GM21381 (cell line): ENCODE data around the gene CCDC88A.
"Not testable (repeated sequence)": the region's sequence is repeated elsewhere in the genome, so short reads cannot be mapped to it uniquely, and the experiment has no call there.

ENCODE experiments used
- ATAC-seq: cut with Tn5 transposase; IDR thresholded peaks from one replicate; pipeline ENCODE4 v1.9.1; 2021; ENCODE audit warnings: mild to moderate bottlenecking, moderate library complexity; ENCODE audit not compliant: unreplicated experiment

The CCDC88A gene

GRCh38 chr2:55311444-55311870 lies 108.2 kb downstream of the CCDC88A start:
- peak; percentile 94 for ATAC-seq

DNA sequence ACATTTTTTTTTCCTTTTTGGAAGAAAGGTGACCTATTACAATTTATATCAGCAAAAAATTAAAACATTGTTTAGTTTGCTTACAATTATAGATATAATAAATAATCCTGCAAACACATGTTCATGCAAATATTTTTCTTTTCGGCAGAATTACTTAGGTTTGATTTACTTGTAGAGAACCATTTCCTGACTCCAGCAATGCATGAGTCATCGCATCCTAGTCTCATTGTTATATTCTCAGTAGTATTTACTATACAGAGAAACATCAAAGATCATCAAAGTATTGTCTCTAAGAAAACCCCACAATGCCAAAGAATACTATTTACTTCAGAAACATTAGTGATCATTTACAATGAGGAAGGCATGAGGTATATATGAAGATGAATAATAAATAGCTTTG lies 110.2 kb downstream of the CCDC88A start:
- ATAC-seq, result no peak

DNA sequence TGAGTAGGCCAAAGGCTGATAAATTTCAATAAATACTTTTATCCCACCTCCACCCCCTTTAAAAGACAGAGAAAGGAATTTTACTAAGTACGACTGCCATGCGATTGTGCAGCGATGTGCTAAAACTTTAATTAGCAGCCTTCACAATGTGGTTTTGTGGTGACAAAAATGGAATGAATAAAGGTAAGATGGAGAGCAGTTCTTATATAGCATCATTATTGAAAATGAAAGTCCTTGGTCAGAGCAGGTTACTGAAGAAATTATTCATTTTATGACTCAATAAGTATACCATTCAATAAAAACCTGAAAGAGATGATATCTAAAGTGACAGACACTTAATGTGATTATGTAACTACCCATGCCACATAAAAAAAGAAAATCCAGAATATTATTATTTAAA lies 117.4 kb downstream of the CCDC88A start:
- peak; percentile 90 for ATAC-seq

GRCh38 chr2:55301277-55301676 lies 118.4 kb downstream of the CCDC88A start:
- ATAC-seq, result no peak

DNA sequence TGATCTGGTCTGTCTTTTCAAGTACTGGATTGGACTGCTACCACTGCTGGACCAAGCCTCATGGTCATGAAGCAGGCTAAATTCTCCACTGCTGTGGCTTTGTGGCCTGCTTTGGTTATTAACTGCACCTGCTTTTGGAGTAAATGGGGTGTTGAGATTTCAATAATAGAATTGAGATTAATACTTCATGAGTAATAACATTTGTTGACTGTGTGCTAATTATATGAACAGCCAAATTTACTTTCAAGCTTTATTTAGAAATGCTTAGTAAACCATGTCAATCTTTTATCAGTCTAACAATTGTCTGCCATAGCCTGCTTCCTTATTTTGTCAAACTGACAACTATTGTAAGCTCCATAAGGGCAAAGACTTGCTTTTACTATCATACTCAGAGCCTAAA lies 123.3 kb downstream of the CCDC88A start:
- peak; percentile 42 for ATAC-seq

- ATAC-seq, result no peak
Observed at GRCh38 chr2:55283083-55283482, 136.6 kb downstream of the CCDC88A start.

DNA sequence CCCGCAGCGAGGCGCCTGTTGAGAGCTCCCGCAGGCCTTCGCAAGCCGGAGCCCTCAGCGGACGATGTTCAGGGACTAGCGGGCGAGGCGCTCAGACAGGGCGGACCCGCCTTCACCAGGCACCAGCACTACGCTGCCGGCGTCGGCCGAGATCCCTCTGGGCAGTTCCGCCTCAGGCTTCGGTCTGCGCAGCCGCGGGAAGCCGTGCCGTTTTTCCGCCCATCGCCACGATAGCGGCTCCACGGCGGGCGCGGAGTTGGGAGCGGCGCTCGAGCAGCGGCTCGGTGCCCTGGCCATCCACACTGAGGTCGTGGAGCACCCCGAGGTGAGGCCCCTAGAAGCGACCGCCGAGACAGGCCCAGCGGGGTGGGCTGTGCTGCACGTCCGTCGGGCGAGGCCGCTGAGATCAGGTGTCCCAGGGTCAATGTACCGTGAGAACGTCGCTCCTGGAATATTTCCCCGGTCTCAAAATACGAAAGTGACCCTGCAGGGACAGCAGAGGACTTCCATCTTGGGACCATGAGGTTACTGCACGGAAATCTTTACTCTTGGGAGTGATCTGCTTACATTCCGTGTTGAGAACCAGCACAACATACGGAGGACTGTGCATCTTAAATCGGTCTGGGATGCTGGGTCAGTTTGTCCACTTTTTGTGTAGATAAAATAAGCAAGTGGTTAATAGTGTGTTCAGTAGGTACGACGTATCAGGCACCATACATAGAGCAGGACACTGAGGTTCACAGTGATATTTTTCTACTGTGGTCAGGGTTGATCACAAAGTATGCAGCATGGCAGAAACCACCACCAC lies 137.3 kb downstream of the CCDC88A start:
- ATAC-seq, result peak; percentile 99

DNA sequence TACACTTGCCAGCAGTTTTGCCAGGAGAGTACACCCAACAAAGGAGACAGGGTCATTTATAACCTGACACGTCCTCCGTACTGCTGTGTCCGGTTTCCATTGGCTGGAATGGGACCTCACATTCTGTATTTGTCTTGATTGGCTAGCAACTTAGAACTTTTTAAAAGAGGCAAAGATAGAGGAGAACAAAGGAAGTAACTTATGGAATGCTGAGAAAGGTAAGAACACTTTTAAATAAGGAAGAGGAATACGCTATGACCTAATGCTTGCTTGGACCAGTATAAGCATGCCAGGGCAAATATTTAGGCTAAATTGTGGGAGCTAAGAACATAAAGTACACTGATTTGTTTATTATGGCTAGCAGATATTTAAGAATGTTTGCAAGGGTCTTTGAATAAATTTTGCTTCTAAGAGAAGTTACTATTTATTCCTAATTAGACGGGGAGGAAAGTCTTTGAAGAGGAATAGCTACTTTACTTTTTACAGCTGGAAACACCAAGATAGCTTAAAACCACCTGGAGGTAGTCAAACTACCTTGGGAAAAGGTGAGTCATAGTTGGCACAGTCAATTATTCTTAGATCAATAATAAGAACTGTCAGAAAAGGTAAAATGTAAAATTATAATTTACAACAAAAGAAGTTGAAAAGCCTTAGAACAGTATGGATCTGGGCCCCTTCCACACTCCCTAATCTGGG lies 138.7 kb downstream of the CCDC88A start:
- ATAC-seq, result not testable (repeated sequence)

DNA sequence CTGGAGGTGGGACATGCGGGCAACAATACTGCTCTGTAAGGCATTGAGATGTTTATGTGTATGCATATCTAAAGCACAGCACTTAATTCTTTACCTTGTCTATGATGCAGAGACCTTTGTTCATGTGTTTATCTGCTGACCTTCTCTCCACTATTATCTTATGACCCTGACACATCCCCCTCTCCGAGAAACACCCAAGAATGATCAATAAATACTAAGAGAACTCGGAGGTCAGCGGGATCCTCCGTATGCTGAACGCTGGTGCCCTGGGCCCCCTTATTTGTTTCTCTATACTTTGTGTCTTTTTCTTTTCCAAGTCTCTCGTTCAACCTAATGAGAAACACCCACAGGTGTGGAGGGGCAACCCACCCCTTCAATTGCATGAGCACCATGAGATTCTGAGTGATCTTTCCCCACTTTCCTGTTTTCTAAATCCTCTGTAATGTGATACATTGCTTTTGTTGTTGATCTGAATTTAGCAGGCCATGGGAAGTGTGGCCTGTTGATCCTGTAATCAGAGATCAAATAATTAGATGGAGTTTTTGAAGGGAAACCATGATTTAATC lies 139.7 kb downstream of the CCDC88A start:
- not testable (repeated sequence) for ATAC-seq

DNA sequence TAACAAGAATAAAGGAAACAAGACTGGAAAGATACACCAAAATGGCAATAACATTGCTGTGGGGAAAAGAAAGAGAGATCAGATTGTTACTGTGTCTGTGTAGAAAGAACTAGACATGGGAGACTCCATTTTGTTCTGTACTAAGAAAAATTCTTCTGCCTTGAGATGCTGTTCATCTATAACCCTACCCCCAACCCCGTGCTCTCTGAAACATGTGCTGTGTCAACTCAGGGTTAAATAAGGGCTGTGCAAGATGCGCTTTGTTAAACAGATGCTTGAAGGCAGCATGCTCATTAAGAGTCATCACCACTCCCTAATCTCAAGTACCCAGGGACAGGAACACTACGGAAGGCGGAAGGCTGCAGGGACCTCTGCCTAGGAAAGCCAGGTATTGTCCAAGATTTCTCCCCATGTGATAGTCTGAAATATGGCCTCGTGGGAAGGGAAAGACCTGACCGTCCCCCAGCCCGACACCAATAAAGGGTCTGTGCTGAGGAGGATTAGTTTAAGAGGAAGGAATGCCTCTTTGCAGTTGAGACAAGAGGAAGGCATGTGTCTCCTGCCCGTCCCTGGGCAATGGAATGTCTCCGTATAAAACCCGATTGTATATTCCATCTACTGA lies 140.3 kb downstream of the CCDC88A start:
- ATAC-seq, result not testable (repeated sequence)

GRCh38 chr2:55277310-55277709 lies 142.3 kb downstream of the CCDC88A start:
- no peak for ATAC-seq

DNA sequence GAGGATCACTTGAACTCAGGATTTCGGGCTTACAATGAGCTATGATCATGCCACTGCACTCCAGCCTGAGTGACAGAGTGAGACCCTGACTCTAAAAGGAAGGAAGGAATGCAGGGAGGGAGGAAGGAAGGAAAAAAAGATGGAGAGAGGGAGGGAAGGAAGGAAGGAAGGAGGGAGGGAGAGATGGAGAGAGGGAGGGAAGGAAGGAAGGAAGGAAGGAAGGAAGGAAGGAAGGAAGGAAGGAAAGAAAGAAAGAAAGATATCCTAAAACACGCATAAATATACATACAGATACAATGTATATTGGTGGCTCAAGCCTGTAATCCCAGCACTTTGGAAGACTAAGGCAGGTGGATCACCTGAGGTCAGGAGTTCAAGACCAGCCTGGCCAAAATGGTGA lies 145.3 kb downstream of the CCDC88A start:
- not testable (repeated sequence) for ATAC-seq

DNA sequence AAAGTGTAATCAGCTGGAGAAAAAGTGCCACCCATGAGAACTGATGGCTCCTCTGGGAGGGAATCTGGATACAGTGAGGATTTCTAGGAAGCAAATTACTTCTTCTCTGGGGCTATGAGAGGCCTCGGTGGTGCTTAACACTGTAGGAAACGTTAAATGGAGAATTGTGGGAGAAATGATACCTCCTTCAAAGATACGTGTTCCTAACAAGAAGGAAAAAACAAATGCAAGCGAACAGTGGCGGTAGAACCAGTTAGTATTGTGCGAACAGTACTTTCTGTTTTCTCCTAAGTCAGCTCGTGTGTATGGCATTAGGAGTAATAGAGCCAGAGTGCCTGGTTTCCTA lies 150.0 kb downstream of the CCDC88A start:
- ATAC-seq, result no peak

DNA sequence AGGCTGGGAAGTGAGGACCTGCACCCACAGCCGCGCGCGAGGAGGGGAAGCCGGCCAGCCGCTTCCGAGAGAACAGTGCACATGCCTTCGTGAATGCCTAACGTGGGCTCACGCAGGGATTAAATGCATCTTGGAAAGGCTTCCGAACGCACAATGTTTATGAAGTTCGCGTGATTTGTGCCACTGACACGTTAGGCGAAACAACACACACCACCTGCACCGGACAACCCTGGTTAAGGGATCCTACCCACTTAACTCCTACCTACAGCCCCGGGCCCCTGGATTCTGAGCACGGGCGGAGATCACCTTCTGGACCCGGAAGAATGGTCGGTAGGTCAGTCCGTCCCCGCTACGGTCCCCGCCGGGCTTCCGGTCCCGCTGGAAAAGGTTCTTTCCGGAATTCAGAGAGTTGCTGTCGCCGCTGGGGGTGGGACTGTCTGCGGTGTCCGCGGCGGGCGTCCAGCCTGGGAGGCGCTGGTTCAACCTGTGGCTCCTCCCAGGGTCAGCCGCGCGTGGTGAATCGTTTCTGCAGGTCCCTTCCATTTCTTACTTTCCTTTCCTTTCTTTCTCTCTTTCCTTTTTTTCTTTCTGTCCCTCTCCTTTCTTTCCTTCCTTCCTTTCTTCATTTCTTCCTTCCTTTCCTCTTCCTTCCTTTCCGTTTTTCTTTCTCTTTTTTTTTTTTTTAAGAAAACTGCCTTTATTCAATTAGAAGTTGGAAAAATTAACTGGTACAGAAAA lies 150.6 kb downstream of the CCDC88A start, which contains the start of gene MTIF2:
TSS of gene MTIF2 (minus strand) at position 325 of the 738 bp plus-strand sequence. CDS start 5,373 bp downstream, outside the sequence.
- peak; percentile 99 for ATAC-seq

- no peak for ATAC-seq
Observed at GRCh38 chr2:55268288-55268906, 151.3 kb downstream of the CCDC88A start.

GRCh38 chr2:55259586-55259985 lies 160.1 kb downstream of the CCDC88A start:
- ATAC-seq, result not testable (repeated sequence)

GRCh38 chr2:55252832-55253231 lies 166.8 kb downstream of the CCDC88A start:
- ATAC-seq, result no peak

GRCh38 chr2:55247025-55247424 lies 172.6 kb downstream of the CCDC88A start:
- ATAC-seq, result no peak

DNA sequence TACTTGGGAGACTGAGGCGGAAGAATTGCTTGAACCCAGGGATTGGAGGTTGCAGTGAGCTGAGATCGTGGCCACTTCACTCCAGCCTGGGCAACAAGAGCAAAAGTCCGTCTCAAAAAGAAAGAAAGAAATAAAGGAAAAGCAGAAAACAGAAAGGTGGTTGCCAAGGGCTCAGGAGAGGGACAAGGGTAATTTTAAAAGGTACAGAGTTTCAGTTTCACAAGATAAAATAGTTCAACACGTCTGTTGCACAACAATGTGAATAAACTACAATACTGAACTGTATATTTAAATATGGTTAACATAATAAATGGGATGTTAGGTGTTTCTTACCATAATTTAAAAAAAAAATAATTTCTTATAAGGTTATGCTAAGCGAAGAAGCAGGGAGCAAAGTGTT lies 174.2 kb downstream of the CCDC88A start:
- ATAC-seq, result no peak

DNA sequence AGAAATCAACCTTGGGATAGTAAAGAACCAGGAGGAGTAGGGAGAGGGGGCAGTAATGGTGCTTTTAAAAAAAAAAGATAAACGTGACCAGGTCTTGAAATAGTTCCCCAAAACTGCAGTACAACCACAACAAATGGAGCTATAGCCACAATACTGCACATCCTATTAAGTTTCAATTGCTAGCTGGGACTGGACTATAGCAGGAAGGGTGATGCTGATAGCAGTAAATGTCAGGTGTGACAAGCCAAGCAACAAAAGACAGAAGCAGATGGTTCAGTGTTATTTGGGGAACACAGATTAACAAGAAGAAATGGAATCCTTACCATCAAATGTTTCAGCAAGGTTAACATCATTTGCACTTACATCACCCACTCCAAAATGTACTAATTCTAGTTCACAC lies 177.0 kb downstream of the CCDC88A start:
- no peak for ATAC-seq
